ENCODE data around the gene SPATA16. TPM values are rescaled to one million over a fixed set of nuclear protein-coding genes. Genes with fewer than 3 reads are reported as not detected.
"Not testable (repeated sequence)": the region's sequence is repeated elsewhere in the genome, so short reads cannot be mapped to it uniquely, and the experiment has no call there.

SPATA16 gene
- total RNA-seq, 4 donors from 2014 or later = not detected

- WGBS, 2 donors = 11% methylated on average over 3 of the region's 3 CpGs
- intact Hi-C loops (cut with DNase I; ENCODE audit: low total_unique reads) = no loop called here
- DNase-seq (ENCODE audit: low spot score in 2 of 2) = peak in 1 of 2 donors; percentile 15
- no peak overlapping the region for H3K4me3 ChIP-seq (ENCODE audit: low read depth, poor library complexity, severe bottlenecking)
- TF ChIP-seq CTCF (IDR thresholded peaks at IDR 0.05) (no peak), POLR2A (IDR thresholded peaks at IDR 0.05) (no peak)
These were observed 271.7 kb downstream of the SPATA16 start for GRCh38 chr3:172869368-172869771.

GRCh38 chr3:172868582-172869200 lies 272.3 kb downstream of the SPATA16 start:
- WGBS, 2 donors = 81 to 85% methylated on average over 2 of the region's 2 CpGs
- no peak overlapping the region for H3K4me3 ChIP-seq (ENCODE audit: low read depth, poor library complexity, severe bottlenecking)
- intact Hi-C loops (cut with DNase I; ENCODE audit: low total_unique reads) = no loop called here
- DNase-seq (ENCODE audit: low spot score in 2 of 2) = no peak
- no peak for TF ChIP-seq CTCF (IDR thresholded peaks at IDR 0.05)
- TF ChIP-seq POLR2A (IDR thresholded peaks at IDR 0.05) = no peak

- DNase-seq (ENCODE audit: low spot score in 2 of 2); H3K4me3 ChIP-seq (ENCODE audit: low read depth, poor library complexity, severe bottlenecking); intact Hi-C loops (cut with DNase I; ENCODE audit: low total_unique reads): not testable (repeated sequence)
- WGBS, 2 donors = 95 to 97% methylated on average over 25 to 28 of the region's 38 CpGs
These were observed 274.2 kb downstream of the SPATA16 start for GRCh38 chr3:172866726-172867350.

GRCh38 chr3:172859041-172859440 lies 282.0 kb downstream of the SPATA16 start:
- DNase-seq (ENCODE audit: low spot score in 2 of 2) = no peak
- no peak overlapping the region for H3K4me3 ChIP-seq (ENCODE audit: low read depth, poor library complexity, severe bottlenecking)
- no peak for TF ChIP-seq POLR2A (IDR thresholded peaks at IDR 0.05)
- no peak for TF ChIP-seq CTCF (IDR thresholded peaks at IDR 0.05)
- intact Hi-C loops (cut with DNase I; ENCODE audit: low total_unique reads) = no loop called here
- WGBS, 2 donors = 88 to 98% methylated on average over 2 of the region's 2 CpGs

- intact Hi-C loops (cut with DNase I; ENCODE audit: low total_unique reads) = no loop called here
- H3K4me3 ChIP-seq (ENCODE audit: low read depth, poor library complexity, severe bottlenecking) = no peak overlapping the region
- 53 to 57% methylated on average over 4 of the region's 4 CpGs for WGBS, 2 donors
- TF ChIP-seq CTCF (IDR thresholded peaks at IDR 0.05) (no peak), POLR2A (IDR thresholded peaks at IDR 0.05) (no peak)
- no peak for DNase-seq (ENCODE audit: low spot score in 2 of 2)
These were observed 284.0 kb downstream of the SPATA16 start for GRCh38 chr3:172856795-172857742.

GRCh38 chr3:172855037-172855436 lies 286.0 kb downstream of the SPATA16 start:
- TF ChIP-seq CTCF (IDR thresholded peaks at IDR 0.05) = no peak
- no peak for TF ChIP-seq POLR2A (IDR thresholded peaks at IDR 0.05)
- no peak overlapping the region for H3K4me3 ChIP-seq (ENCODE audit: low read depth, poor library complexity, severe bottlenecking)
- intact Hi-C loops (cut with DNase I; ENCODE audit: low total_unique reads) = no loop called here
- no peak for DNase-seq (ENCODE audit: low spot score in 2 of 2)

Measured in lower leg skin (tissue), 4 donors.